AG20443 (cell line): ENCODE results near the gene NFATC3.

Experiments used
- DNase-seq: peaks from one replicate; pipeline ENCODE4 v3.0.0; 2012; ENCODE audit warnings: low spot score, mixed read lengths

NFATC3 gene

DNA sequence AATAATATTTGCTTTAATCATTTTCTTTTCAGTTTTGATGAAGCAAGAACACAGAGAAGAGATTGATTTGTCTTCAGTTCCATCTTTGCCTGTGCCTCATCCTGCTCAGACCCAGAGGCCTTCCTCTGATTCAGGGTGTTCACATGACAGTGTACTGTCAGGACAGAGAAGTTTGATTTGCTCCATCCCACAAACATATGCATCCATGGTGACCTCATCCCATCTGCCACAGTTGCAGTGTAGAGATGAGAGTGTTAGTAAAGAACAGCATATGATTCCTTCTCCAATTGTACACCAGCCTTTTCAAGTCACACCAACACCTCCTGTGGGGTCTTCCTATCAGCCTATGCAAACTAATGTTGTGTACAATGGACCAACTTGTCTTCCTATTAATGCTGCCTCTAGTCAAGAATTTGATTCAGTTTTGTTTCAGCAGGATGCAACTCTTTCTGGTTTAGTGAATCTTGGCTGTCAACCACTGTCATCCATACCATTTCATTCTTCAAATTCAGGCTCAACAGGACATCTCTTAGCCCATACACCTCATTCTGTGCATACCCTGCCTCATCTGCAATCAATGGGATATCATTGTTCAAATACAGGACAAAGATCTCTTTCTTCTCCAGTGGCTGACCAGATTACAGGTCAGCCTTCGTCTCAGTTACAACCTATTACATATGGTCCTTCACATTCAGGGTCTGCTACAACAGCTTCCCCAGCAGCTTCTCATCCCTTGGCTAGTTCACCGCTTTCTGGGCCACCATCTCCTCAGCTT, 105.8 kb downstream of the NFATC3 start:
- DNase-seq = no peak

- DNase-seq = no peak
These were observed 109.1 kb downstream of the NFATC3 start for GRCh38 chr16:68194251-68194650.

DNA sequence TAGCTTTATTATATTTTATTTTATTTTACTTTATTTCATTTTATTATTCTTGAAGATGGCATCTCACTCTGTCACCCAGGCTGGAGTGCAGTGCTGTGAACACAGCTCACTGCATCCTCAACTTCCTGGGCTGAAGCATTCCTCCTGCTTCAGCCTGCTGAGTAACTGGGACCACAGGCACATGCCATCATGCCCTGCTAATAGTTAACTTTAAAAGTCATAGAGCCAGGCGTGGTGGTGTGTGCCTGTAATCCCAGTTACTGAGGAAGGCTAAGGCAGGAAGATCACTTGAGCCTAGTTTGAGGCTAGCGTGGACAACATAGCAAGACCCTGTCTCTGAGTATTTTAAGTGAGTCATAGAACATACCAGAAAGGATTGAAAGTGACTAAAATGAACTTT, 112.1 kb downstream of the NFATC3 start:
- DNase-seq = no peak

DNA sequence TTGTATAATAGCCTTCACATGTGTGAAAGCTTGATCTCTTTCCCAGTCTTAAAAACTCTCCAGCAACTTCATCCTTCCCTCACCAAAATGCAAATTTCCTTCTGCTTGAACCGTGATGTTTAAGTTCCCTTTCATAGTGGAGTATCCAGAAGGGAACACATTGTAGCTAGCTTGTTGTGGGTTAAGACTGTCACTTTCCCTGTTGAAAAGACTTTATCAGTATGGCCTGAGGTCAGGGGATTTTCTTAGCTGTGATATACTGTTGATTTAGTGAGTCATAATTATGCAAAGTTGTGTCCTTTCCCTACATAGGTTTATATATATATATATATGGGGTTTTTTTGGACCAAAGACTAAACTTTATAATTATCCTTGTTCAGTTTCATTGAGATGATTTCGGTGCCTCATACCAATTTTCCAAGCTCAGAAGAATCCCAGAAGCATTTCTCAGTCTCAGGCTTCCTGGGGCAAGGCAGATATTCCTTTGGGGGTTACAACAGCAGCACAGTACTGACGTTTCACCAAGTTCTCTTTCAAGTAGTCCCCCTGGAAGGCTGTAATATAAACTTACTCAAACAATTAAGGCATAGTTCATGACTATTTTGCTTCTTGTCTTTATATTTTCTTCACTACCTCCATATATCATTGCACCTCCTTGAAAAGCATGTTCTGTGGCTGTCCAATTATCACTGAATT, 115.1 kb downstream of the NFATC3 start:
- DNase-seq = no peak

DNA sequence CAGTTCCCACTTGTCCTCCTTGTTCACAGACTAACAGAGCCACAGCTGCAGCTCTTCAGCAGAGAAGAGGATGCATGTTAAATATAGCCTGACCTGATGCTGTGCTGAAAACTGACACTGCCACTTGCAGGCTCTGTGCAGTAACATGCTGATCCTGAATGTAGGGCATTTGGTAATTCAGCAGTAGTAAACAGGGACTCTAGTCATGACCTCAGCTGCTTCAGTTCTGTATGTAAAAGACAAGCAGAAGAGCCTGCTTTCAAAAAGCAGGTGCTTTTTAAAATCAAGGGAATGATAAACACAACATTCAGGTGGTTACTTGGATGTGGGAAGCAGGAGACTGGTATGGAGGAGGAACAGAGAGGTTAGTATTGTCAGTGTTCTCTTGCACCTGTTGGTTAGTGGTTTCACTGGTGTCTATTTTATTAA, 116.9 kb downstream of the NFATC3 start:
- no peak for DNase-seq

- no peak for DNase-seq
These were observed 121.1 kb downstream of the NFATC3 start for GRCh38 chr16:68206245-68206644.

DNA sequence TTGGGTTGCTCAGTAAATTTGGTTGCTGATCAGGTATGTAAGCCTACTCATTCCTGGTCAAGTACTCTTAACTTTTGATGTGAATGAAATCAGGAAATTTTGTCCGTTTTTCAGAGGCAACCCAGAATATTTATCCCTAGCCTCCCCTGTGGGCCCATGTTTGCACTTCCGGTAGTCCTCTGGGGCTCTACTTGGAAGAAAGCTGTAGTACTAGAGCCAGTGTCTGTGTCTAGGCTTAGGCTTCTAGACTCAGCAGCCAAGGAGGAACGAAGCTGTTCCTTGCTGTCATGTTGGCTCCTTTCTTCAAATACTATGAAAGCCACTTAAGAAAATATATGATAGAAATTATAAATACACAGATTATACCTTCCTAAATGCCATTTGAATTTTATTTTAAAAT, 129.6 kb downstream of the NFATC3 start:
- DNase-seq = no peak

DNA sequence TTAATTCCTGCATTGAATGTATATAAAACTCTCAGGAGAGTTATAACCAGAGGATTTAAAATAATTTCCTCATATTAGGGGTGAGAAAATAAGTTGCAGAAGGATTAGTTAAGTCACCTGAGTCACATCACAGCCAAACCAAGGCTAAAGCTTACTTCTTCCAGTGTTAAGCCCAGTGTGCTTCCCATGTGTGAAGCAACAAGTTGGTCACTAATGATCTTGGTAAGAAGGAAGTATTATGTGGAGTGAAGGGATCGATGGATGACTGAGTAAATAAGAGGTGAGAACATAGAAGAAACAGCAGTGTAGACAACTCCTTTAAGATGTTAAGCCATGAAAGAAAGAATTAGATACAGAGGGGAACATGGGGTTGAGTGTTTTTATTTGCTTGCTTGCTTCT, 130.1 kb downstream of the NFATC3 start:
- DNase-seq = no peak

- no peak for DNase-seq
These were observed 131.1 kb downstream of the NFATC3 start for GRCh38 chr16:68216240-68216639.

- no peak for DNase-seq
These were observed 132.3 kb downstream of the NFATC3 start for GRCh38 chr16:68217506-68217905.

GRCh38 chr16:68219725-68220351, 134.7 kb downstream of the NFATC3 start:
- no peak for DNase-seq

DNA sequence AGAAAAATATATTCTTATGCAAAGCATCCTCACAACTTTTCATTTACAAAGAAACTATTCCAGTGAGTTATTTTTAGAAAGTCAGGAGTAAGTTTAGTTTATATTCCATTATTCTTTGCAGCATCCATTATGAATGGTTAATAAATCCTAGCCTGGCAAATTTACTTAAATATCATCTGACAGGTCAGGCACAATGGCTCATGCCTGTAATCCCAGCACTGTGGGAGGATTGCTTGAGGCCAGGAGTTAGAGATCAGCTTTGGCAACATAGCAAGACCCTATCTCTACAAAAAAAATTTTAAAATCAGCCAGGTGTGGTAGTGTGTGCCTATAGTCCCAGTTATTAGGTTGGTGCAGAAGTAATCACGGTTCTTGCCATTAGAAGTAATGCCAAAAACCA, 137.9 kb downstream of the NFATC3 start:
- DNase-seq = no peak

GRCh38 chr16:68226116-68226515, 140.9 kb downstream of the NFATC3 start:
- DNase-seq = no peak

DNA sequence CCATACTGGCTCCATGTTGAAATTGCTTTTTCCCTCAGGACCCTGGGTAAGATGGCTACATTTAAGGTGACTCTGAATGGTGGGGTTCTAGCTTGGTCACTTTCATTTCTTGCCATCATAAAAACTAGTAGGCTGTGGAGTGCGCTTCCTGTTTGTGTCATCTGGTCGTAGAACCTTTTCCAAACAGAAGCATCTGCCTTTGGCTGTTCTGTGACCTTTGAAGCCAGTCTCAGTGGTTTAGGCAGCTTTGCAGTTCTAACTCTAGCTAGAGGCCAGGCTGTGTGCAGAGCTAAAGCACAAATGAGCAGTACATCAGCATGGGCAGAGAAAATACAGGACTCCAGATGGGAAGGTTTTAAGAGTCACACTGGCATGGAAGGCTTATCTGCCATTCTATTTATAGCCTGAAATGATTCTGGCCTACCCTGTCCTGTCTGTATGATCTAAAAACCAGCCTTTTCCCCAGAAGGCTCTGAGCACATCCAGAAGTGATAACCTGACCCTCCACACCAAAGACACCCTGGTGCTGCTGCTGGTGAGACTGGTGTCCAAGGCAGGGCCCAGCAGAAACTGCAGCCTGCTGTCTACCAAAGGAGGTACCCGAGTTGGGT, 142.1 kb downstream of the NFATC3 start:
- DNase-seq = no peak

- DNase-seq = no peak
These were observed 142.8 kb downstream of the NFATC3 start for GRCh38 chr16:68227850-68228553.

DNA sequence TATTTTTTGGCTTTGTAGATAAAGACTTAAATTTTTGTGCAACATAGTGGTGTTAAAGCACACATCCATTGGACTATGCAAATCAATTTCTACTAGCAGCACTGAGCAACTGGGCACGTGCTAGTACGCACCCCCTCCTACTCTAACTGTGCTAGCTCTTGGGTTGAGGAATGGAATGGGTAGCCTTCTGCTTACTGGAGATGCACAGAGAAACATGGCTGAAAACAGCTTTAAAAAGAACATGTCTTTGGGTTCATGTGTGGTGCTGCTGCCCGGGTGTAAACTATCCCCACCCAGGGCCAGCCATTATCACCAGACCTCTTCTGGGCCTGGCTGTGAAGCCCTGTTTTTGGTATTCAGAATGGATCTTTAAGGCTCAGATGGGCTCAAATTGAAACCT, 143.5 kb downstream of the NFATC3 start:
- no peak for DNase-seq

DNA sequence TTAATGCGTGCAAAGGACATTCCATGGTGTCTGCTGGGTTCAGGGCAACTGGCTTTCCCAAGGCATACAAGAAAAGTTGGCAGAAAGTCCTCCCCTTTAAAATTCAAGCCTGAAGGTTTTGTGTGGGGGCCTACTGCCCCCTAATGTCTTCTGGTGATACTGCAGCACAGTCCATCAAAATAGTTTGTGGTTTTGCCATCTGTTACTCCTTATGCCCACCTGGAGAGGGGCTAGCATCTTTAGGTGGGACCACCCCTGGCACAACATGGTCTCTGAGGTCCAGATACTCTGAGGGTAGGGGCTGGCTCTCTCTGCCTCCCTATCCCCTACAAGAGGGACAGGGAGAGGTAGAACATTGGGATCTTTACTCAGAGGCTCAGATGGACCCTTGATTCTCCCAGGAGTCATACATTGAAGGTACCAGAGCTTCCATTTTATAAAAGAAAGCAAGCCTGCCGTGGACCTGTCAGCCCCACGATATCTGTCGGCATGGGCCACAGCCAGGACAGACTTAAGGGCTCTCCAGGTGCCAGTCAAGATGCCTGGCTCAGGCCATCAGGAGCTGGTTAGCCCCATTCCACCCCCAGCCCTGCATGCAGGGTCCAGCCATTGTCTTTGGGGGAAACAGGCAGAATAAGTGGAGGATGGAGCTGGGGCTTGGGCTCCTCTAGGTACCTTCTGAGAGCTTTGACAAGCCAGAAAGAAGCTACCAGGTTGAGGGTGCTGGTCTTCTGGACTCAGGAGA, 144.4 kb downstream of the NFATC3 start:
- DNase-seq = peak; percentile 85

GRCh38 chr16:68230176-68230571, 145.0 kb downstream of the NFATC3 start:
- DNase-seq = no peak

DNA sequence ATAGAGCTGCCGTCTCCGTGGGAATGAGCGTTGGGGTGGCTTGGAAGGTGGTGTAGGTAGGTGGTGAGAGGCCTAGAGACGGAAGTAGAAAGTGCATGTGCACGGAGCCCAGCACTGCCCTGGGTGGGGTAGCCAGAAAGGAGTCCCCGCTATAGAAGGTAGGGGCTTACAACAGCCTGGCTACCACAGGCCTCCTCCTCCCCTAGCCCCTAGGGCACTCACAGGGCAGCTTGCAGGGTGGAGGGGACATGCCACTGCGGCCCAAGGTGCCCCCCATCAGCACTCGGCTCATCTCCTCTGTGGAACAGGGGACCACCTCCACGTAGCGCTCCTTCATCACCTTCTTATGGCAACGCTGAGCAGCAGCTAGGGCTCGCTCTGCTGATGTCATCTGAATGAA, 145.8 kb downstream of the NFATC3 start:
- no peak for DNase-seq

- no peak for DNase-seq
These were observed 146.4 kb downstream of the NFATC3 start for GRCh38 chr16:68231384-68232136.

- DNase-seq = no peak
These were observed 147.2 kb downstream of the NFATC3 start for GRCh38 chr16:68232335-68232734.
